ELR (cell line): ENCODE data around the gene TYW1.
"Not testable (repeated sequence)": the region's sequence is repeated elsewhere in the genome, so short reads cannot be mapped to it uniquely, and the experiment has no call there.

Experiments
- DNase-seq: peaks from one replicate; pipeline ENCODE4 v3.0.0-alpha.2; 2015; ENCODE audit warnings: low read depth

TYW1 gene

GRCh38 chr7:66995050-66995776, 1.4 kb upstream of the TYW1 start, which contains the start of gene SBDS:
SBDS (minus strand) TSS chr7:66995586; CDS start chr7:66995417, 169 bp downstream.
- DNase-seq: peak; percentile 99

GRCh38 chr7:67000601-67001258, 4.1 kb downstream of the TYW1 start:
- DNase-seq: peak; percentile 47

GRCh38 chr7:67004145-67004544, 7.5 kb downstream of the TYW1 start:
- not testable (repeated sequence) for DNase-seq

GRCh38 chr7:67006965-67007364, 10.3 kb downstream of the TYW1 start:
- DNase-seq: no peak

- no peak for DNase-seq
These were observed 11.6 kb downstream of the TYW1 start for GRCh38 chr7:67008260-67008659.

- not testable (repeated sequence) for DNase-seq
These were observed 13.0 kb downstream of the TYW1 start for GRCh38 chr7:67009677-67010076.

- DNase-seq: not testable (repeated sequence)
These were observed 17.5 kb downstream of the TYW1 start for GRCh38 chr7:67014076-67014622.

- not testable (repeated sequence) for DNase-seq
These were observed 21.3 kb downstream of the TYW1 start for GRCh38 chr7:67017971-67018370.

GRCh38 chr7:67018940-67019339, 22.3 kb downstream of the TYW1 start:
- DNase-seq: peak; percentile 13

- DNase-seq: peak; percentile 93
These were observed 23.1 kb downstream of the TYW1 start for GRCh38 chr7:67019562-67020390.

GRCh38 chr7:67021260-67021659, 24.6 kb downstream of the TYW1 start:
- DNase-seq: no peak

- DNase-seq: no peak
These were observed 25.9 kb downstream of the TYW1 start for GRCh38 chr7:67022511-67022910.

- DNase-seq: peak; percentile 72
These were observed 28.8 kb downstream of the TYW1 start for GRCh38 chr7:67025459-67025858.

GRCh38 chr7:67031685-67032084, 35.1 kb downstream of the TYW1 start:
- not testable (repeated sequence) for DNase-seq

- DNase-seq: no peak
These were observed 36.6 kb downstream of the TYW1 start for GRCh38 chr7:67033251-67033650.

- DNase-seq: not testable (repeated sequence)
These were observed 40.1 kb downstream of the TYW1 start for GRCh38 chr7:67036432-67037395.

GRCh38 chr7:67040832-67041231, 44.2 kb downstream of the TYW1 start:
- peak; percentile 12 for DNase-seq

- DNase-seq: peak; percentile 86
These were observed 46.3 kb downstream of the TYW1 start for GRCh38 chr7:67042781-67043558.

GRCh38 chr7:67043559-67043930, 46.9 kb downstream of the TYW1 start:
- peak; percentile 42 for DNase-seq

GRCh38 chr7:67045496-67045995, 48.9 kb downstream of the TYW1 start:
- DNase-seq: no peak
